SK-N-SH (cell line): ENCODE data around the gene MFAP2.

Experiments
- CTCF ChIP-seq: fragments of 200-600 bp; sonication (generic); IDR thresholded peaks from 2 replicates; pipeline ENCODE4 v1.6.1; 2017; ENCODE audit warnings: antibody characterized with exemption, mild to moderate bottlenecking, moderate library complexity
- EP300 ChIP-seq, 2 experiments: IDR thresholded peaks; 2 replicates each; pipeline versions ENCODE4 v1.4.0 to v1.6.1; 2012; ENCODE audit warnings: borderline replicate concordance in 1 of 2, low read depth in 1 of 2, low read length in 1 of 2
- EZH2phosphoT487 ChIP-seq: fragments of 200-600 bp; sonication (generic); IDR thresholded peaks from 2 replicates; pipeline ENCODE4 v1.6.1; 2017; ENCODE audit warnings: low read depth, mixed run types, mild to moderate bottlenecking, antibody characterized with exemption, moderate library complexity, borderline replicate concordance
- JUND ChIP-seq: IDR thresholded peaks from 2 replicates; pipeline ENCODE4 v1.4.0; 2012
- MAX ChIP-seq: IDR thresholded peaks from 2 replicates; pipeline ENCODE4 v1.4.0; 2012; ENCODE audit warnings: low read depth
- POLR2AphosphoS5 ChIP-seq: IDR thresholded peaks from 2 replicates; pipeline ENCODE4 v1.6.1; 2012; ENCODE audit warnings: low read depth, low read length
- RAD21 ChIP-seq: IDR thresholded peaks from 2 replicates; pipeline ENCODE4 v1.6.1; 2012; ENCODE audit warnings: mild to moderate bottlenecking, low read length
- REST ChIP-seq: IDR thresholded peaks from 2 replicates; pipeline ENCODE4 v1.6.1; 2012; ENCODE audit warnings: mild to moderate bottlenecking, low read depth, low read length, moderate library complexity
- SIN3A ChIP-seq: IDR thresholded peaks from 2 replicates; pipeline ENCODE4 v1.6.1; 2012; ENCODE audit warnings: low read depth, mild to moderate bottlenecking, low read length, moderate library complexity, borderline replicate concordance
- SMC3 ChIP-seq: IDR thresholded peaks from 2 replicates; pipeline ENCODE4 v1.6.1; 2012; ENCODE audit warnings: low read depth, low read length, improper control_type of control experiment
- TAF1 ChIP-seq: IDR thresholded peaks from 2 replicates; pipeline ENCODE4 v1.6.1; 2012; ENCODE audit warnings: low read depth, mild to moderate bottlenecking, low read length, moderate library complexity, borderline replicate concordance
- YY1 ChIP-seq: IDR thresholded peaks from 2 replicates; pipeline ENCODE4 v1.4.0; 2012; ENCODE audit warnings: low read depth, mild to moderate bottlenecking
- TF ChIP-seq, protein P1 (sequence below): fragments of 150-350 bp; IDR thresholded peaks from 2 replicates; pipeline ENCODE4 v1.6.1; 2017; ENCODE audit warnings: antibody characterized with exemption, low read length, low read depth, borderline replicate concordance

DNA sequence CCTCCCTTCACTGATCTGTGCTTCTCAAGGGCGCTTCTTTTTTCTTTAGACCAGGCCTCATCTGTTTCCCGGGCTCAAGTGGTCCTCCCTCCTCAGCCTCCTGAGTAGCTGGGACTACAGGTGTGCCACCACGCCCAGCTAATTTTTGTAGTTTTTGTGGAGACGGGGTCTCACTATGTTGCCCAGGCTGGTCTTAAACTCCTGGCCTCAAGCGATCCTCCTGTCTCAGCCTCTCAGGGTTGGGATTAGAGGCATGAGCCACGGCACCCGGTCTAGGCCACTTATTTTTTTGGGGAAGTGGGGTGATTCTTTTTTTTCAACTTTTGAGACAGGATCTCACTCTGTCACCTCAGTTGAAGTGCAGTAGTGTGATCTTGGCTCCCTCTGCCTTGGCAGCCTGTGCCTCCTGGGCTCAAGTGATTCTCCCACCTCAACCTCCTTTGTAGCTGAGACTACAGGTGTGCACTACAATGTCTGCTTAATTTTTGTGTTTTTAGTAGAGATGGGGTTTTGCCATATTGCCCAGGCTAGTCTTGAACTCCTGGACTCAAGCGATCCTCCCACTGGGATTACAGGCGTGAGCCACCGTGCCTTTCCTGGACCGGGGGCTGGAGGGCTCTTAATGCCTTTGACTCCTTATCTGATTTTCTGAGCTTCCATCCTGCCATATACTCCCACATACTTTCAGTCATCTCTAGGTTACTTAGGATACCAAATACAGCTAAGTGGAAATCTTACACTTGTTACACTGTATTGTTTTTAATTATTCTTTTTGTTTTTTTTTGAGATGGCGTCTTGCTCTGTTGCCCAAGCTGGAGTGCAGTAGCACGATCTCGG is 18.9 kb downstream of the MFAP2 start:
- TF ChIP-seq REST: no peak
- no peak for TF ChIP-seq CTCF
- no peak for TF ChIP-seq JUND
- TF ChIP-seq POLR2AphosphoS5: no peak
- no peak for TF ChIP-seq SIN3A
- TF ChIP-seq MAX: no peak
- no peak for TF ChIP-seq TAF1
- TF ChIP-seq, protein P1, sequence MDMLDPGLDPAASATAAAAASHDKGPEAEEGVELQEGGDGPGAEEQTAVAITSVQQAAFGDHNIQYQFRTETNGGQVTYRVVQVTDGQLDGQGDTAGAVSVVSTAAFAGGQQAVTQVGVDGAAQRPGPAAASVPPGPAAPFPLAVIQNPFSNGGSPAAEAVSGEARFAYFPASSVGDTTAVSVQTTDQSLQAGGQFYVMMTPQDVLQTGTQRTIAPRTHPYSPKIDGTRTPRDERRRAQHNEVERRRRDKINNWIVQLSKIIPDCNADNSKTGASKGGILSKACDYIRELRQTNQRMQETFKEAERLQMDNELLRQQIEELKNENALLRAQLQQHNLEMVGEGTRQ: no peak
- no peak for TF ChIP-seq SMC3
- no peak for TF ChIP-seq YY1
- TF ChIP-seq EP300 (IDR thresholded peaks at IDR 0.05; ENCODE audit: borderline replicate concordance in 1 of 2, low read depth in 1 of 2, low read length in 1 of 2): no peak
- no peak for TF ChIP-seq RAD21
- TF ChIP-seq EZH2phosphoT487: no peak
